Measurements from ENCODE around the gene CORO2A.

DNA sequence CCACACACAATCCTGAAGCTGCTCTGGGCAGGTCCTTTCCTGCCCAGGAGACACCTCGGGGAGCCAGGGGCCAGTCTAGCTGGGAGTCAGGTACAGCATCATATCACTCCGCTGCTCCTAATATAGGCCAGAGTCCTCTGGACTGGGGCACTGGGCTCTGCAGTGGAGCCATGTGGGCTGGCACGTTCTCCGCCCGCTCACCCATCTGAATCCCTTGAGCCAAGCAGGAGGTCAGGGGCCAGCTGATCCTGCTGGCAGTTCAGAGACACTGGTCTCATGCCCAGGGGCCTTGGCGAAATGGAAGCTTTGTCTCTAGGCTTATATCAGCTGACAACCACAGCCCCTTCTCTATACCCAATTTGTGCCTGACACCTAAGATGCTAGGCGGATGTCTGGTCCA is 9.3 kb upstream of the CORO2A start:
- no peak for TF ChIP-seq REST (IDR thresholded peaks at IDR 0.05; ENCODE audit: low read depth)
- TF ChIP-seq CREB1 (IDR thresholded peaks at IDR 0.05; ENCODE audit: low read depth), result no peak
- TF ChIP-seq, protein P1, sequence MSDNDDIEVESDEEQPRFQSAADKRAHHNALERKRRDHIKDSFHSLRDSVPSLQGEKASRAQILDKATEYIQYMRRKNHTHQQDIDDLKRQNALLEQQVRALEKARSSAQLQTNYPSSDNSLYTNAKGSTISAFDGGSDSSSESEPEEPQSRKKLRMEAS (IDR thresholded peaks at IDR 0.05), result no peak
- no peak for TF ChIP-seq EP300 (IDR thresholded peaks at IDR 0.05; ENCODE audit: borderline replicate concordance)
- no peak for TF ChIP-seq FOXM1 (IDR thresholded peaks at IDR 0.05; ENCODE audit: borderline replicate concordance, low read depth)
- no peak for TF ChIP-seq TEAD4 (IDR thresholded peaks at IDR 0.05)
- TF ChIP-seq RAD21 (IDR thresholded peaks at IDR 0.05; ENCODE audit: low read depth), result no peak
- TF ChIP-seq EGR1 (IDR thresholded peaks at IDR 0.05), result no peak
- no peak for TF ChIP-seq YY1 (IDR thresholded peaks at IDR 0.05; ENCODE audit: low read depth)
- no peak for TF ChIP-seq TAF1 (IDR thresholded peaks at IDR 0.05; ENCODE audit: low read depth)
- TF ChIP-seq NFIC (IDR thresholded peaks at IDR 0.05), result no peak

All from Ishikawa (cell line).